NCI-H2196 (cell line): ENCODE results near the gene RNF126.
"Not testable (repeated sequence)": the region's sequence is repeated elsewhere in the genome, so short reads cannot be mapped to it uniquely, and the experiment has no call there.

Experiments
- DNase-seq: peaks from one replicate; lab custom pipeline; 2025; ENCODE audit not compliant: unreplicated experiment; lab: John Stamatoyannopoulos, UW

Gene RNF126

GRCh38 chr19:686589-687297 lies 23.7 kb upstream of the RNF126 start:
- DNase-seq, result no peak

- DNase-seq, result no peak
Observed at GRCh38 chr19:685454-685931, 22.5 kb upstream of the RNF126 start.

- DNase-seq, result no peak
Observed at GRCh38 chr19:682678-683320, 19.8 kb upstream of the RNF126 start.

- DNase-seq, result peak; percentile 92
Observed at GRCh38 chr19:681029-682019, 18.3 kb upstream of the RNF126 start.

- peak; percentile 97 for DNase-seq
Observed at GRCh38 chr19:680287-681028, 17.4 kb upstream of the RNF126 start.

- DNase-seq, result peak; percentile 46
Observed at GRCh38 chr19:679418-680286, 16.6 kb upstream of the RNF126 start.

GRCh38 chr19:678791-679388 lies 15.9 kb upstream of the RNF126 start:
- DNase-seq, result no peak

- DNase-seq, result no peak
Observed at GRCh38 chr19:677601-678436, 14.8 kb upstream of the RNF126 start.

GRCh38 chr19:677201-677600 lies 14.2 kb upstream of the RNF126 start:
- no peak for DNase-seq

GRCh38 chr19:676339-677105 lies 13.5 kb upstream of the RNF126 start, which contains the start of gene FSTL3:
Gene FSTL3, plus strand, starts transcription at chr19:676392. Its CDS starts 32 bp downstream, at chr19:676424.
- no peak for DNase-seq

- DNase-seq, result no peak
Observed at GRCh38 chr19:676007-676338, 13.0 kb upstream of the RNF126 start.

GRCh38 chr19:674282-675151 lies 11.5 kb upstream of the RNF126 start:
- DNase-seq, result no peak

- no peak for DNase-seq
Observed at GRCh38 chr19:670609-671075, 7.6 kb upstream of the RNF126 start.

- not testable (repeated sequence) for DNase-seq
Observed at GRCh38 chr19:668675-669434, 5.8 kb upstream of the RNF126 start.

GRCh38 chr19:666985-667573 lies 4.1 kb upstream of the RNF126 start:
- DNase-seq, result not testable (repeated sequence)
